Thyroid gland (tissue), 4 donors: ENCODE data around the gene OR9K2.

Source experiments
- POLR2A ChIP-seq, 2 donors: fragments of 450-650 bp; IDR thresholded peaks; one replicate each; pipeline ENCODE4 v1.6.1; 2017; ENCODE audit warnings: antibody characterized with exemption in 2 of 2, mild to moderate bottlenecking in 2 of 2, moderate library complexity in 1 of 2
- TF ChIP-seq, protein P1 (sequence below), 6 experiments: fragments of 200-600 bp in 3 of 6; fragments of 450-650 bp in 3 of 6; sonication (generic) in 3 of 6; IDR thresholded peaks; one replicate each; pipeline ENCODE4 v1.5.1; 2016 to 2019; ENCODE audit warnings: antibody characterized with exemption in 6 of 6, mild to moderate bottlenecking in 2 of 6, inconsistent platforms in 1 of 6, moderate library complexity in 1 of 6

DNA sequence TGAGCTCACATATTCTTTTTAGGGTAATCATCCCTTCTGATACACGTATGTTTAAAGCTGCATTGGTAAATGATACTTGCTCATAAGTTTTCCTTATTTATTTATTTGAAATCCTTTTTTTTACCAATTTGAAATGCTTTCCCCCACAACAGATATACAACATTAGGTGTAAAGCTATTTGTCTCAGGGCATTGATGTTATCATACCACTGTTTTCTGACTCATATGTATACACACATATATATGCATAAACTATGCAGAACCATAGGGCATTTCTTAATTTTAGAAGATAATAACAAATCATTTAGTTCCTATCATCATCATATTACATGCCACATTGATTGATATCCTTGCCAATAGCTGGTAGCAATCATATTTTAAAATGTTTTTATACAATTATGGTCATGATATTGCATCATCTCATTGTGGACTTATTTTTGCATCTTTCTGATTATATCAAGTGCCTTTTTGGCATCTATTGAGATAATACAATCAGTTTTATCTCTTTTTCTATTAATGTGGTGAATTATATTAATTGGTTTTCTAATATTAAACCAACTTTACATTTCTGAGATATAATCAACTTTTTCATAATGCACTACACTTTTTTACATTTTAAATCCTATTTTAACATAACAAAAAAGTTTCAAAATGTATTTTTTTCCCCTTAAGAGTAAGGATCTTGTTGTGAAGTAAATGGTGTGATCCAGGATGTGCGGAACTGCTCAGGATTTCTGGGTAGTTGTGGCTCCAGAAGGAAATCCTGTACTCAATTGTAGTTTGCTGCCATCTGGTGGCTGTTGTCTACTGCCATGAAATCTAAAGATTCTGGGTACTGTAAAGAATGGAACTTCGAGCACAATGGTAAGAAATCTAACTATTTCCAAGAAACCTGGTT is 16.7 kb downstream of the OR9K2 start:
- TF ChIP-seq, protein P1, sequence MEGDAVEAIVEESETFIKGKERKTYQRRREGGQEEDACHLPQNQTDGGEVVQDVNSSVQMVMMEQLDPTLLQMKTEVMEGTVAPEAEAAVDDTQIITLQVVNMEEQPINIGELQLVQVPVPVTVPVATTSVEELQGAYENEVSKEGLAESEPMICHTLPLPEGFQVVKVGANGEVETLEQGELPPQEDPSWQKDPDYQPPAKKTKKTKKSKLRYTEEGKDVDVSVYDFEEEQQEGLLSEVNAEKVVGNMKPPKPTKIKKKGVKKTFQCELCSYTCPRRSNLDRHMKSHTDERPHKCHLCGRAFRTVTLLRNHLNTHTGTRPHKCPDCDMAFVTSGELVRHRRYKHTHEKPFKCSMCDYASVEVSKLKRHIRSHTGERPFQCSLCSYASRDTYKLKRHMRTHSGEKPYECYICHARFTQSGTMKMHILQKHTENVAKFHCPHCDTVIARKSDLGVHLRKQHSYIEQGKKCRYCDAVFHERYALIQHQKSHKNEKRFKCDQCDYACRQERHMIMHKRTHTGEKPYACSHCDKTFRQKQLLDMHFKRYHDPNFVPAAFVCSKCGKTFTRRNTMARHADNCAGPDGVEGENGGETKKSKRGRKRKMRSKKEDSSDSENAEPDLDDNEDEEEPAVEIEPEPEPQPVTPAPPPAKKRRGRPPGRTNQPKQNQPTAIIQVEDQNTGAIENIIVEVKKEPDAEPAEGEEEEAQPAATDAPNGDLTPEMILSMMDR (IDR thresholded peaks at IDR 0.05) = peak in 5 of 6 experiments; percentile 20 to 72 (median 33)
- TF ChIP-seq POLR2A (IDR thresholded peaks at IDR 0.05) = no peak
